Endothelial cell of umbilical vein (primary cell): ENCODE results near the gene ATAD3A. TPM values are rescaled to one million over a fixed set of nuclear protein-coding genes. Genes with fewer than 3 reads are reported as not detected.

Experiments
- BruUV-seq: library from RNA; stranded (reverse); fragments of 400-500 nt; replicated peaks from 2 replicates; lab custom pipeline; 2021; lab: Mats Ljungman, UMichigan
- CTCF ChIA-PET: fragments of 300-600, 350-600 bp; sonication (Branson Sonifier 250); formaldehyde crosslinking; loops from one replicate; lab custom pipeline; 2021; ENCODE audit warnings: antibody characterized with exemption, inconsistent platforms; lab: Charles Lee
- POLR2A ChIA-PET: fragments of 300-600, 350-600 bp; sonication (Branson Sonifier 250); formaldehyde crosslinking; loops from one replicate; lab custom pipeline; 2021; ENCODE audit warnings: antibody characterized with exemption, inconsistent platforms; lab: Charles Lee
- DNase-seq: peaks from one replicate; pipeline ENCODE4 v3.0.0-alpha.2; 2011; ENCODE audit warnings: low read depth, low spot score
- FAIRE-seq: peaks from 2 replicates; lab custom pipeline; 2011; peaks lifted over from hg19 to GRCh38; lab: Jason Lieb, UNC
- H2AFZ ChIP-seq: 2 replicates; pipeline ENCODE4 v1.6.0; 2012; ENCODE audit warnings: low read depth, low read length, control low read depth, inconsistent platforms
- H3K27ac ChIP-seq: 2 replicates; pipeline ENCODE4 v1.5.1; 2011; ENCODE audit warnings: low read depth, mild to moderate bottlenecking, control low read depth, low read length, moderate library complexity; ENCODE audit not compliant: insufficient read depth
- H3K27me3 ChIP-seq, 2 experiments: 2 replicates each; pipeline versions ENCODE4 v1.6.0 to v1.6.1; 2011; ENCODE audit warnings: low read length in 2 of 2, mixed read lengths in 1 of 2; ENCODE audit not compliant: control insufficient read depth in 2 of 2, insufficient read depth in 2 of 2
- H3K36me3 ChIP-seq, 2 experiments: 2 replicates in 1 of 2; 3 replicates in 1 of 2; pipeline ENCODE4 v1.5.1; 2011; ENCODE audit warnings: low read length in 2 of 2, mild to moderate bottlenecking in 1 of 2, moderate library complexity in 1 of 2; ENCODE audit not compliant: control insufficient read depth in 2 of 2, insufficient read depth in 2 of 2; ENCODE audit errors: extremely low read depth in 1 of 2
- H3K4me1 ChIP-seq: 3 replicates; pipeline ENCODE4 v1.5.1; 2011; ENCODE audit warnings: mild to moderate bottlenecking, low read length; ENCODE audit not compliant: control insufficient read depth, insufficient read depth; ENCODE audit errors: extremely low read depth
- H3K4me2 ChIP-seq: 2 replicates; pipeline ENCODE4 v1.6.1; 2011; ENCODE audit warnings: low read length, control low read depth, mixed read lengths; ENCODE audit not compliant: insufficient read depth
- H3K4me3 ChIP-seq, 3 experiments: fragments of 200-600 bp in 1 of 3; sonication (generic), shearing (Covaris generic) in 1 of 3; replicated peaks in 1 of 3; 2 replicates each; pipeline ENCODE4 v1.5.1; 2011 to 2016; ENCODE audit warnings: control low read depth in 3 of 3, low read length in 3 of 3, mild to moderate bottlenecking in 2 of 3, inconsistent platforms in 1 of 3, low read depth in 1 of 3, moderate library complexity in 1 of 3; ENCODE audit not compliant: insufficient read depth in 1 of 3
- H3K79me2 ChIP-seq: 2 replicates; pipeline ENCODE4 v1.6.0; 2012; ENCODE audit warnings: low read length, inconsistent platforms; ENCODE audit not compliant: control insufficient read depth, insufficient read depth
- H3K9ac ChIP-seq: replicated peaks from 2 replicates; pipeline ENCODE3; 2011; ENCODE audit warnings: low read length, control low read depth; ENCODE audit not compliant: insufficient read depth; ENCODE audit errors: extremely low read depth
- H3K9me1 ChIP-seq: replicated peaks from 3 replicates; pipeline ENCODE4 v1.6.0; 2011; ENCODE audit warnings: mild to moderate bottlenecking, low read length; ENCODE audit not compliant: control insufficient read depth, insufficient read depth; ENCODE audit errors: extremely low read depth
- H3K9me3 ChIP-seq: replicated peaks from 2 replicates; pipeline ENCODE4 v1.5.1; 2012; ENCODE audit warnings: low read length, inconsistent platforms; ENCODE audit not compliant: control insufficient read depth, insufficient read depth
- H4K20me1 ChIP-seq: replicated peaks from 2 replicates; pipeline ENCODE3; 2011; ENCODE audit warnings: mild to moderate bottlenecking, low read length; ENCODE audit not compliant: control insufficient read depth, insufficient read depth; ENCODE audit errors: extremely low read depth
- CTCF ChIP-seq, 2 donors: IDR thresholded peaks; 1 replicate in 1 of 2; 2 replicates in 1 of 2; pipeline ENCODE4 v1.5.1; 2011; ENCODE audit warnings: low read length in 2 of 2, mild to moderate bottlenecking in 2 of 2, moderate library complexity in 2 of 2, control low read depth in 1 of 2, inconsistent platforms in 1 of 2, low read depth in 1 of 2; ENCODE audit not compliant: insufficient read depth in 1 of 2; ENCODE audit errors: extremely low read depth in 1 of 2
- EZH2 ChIP-seq: IDR thresholded peaks from 2 replicates; pipeline ENCODE4 v1.6.1; 2012; ENCODE audit warnings: borderline replicate concordance, low read depth, mild to moderate bottlenecking, moderate library complexity, low read length, inconsistent platforms; ENCODE audit not compliant: severe bottlenecking
- FOS ChIP-seq: IDR thresholded peaks from 2 replicates; pipeline ENCODE4 v1.6.1; 2011; ENCODE audit warnings: mild to moderate bottlenecking, low read length, moderate library complexity, borderline replicate concordance; ENCODE audit not compliant: insufficient read depth
- GATA2 ChIP-seq: IDR thresholded peaks from 2 replicates; pipeline ENCODE4 v1.7.0; 2011; ENCODE audit warnings: low read depth, mild to moderate bottlenecking, moderate library complexity, mixed read lengths, low read length; ENCODE audit not compliant: insufficient read length, insufficient read depth
- JUN ChIP-seq: IDR thresholded peaks from 2 replicates; pipeline ENCODE4 v1.6.1; 2011; ENCODE audit warnings: borderline replicate concordance, low read depth; ENCODE audit not compliant: insufficient read length, insufficient read depth
- MAX ChIP-seq: IDR thresholded peaks from 2 replicates; pipeline ENCODE4 v1.6.1; 2011; ENCODE audit not compliant: insufficient read depth, insufficient read length
- MYC ChIP-seq: IDR thresholded peaks from one replicate; pipeline ENCODE4 v1.6.1; 2011; ENCODE audit warnings: mild to moderate bottlenecking, low read depth, low read length
- POLR2A ChIP-seq: IDR thresholded peaks from 2 replicates; pipeline ENCODE4 v1.6.1; 2012; ENCODE audit warnings: low read depth, mild to moderate bottlenecking, control low read depth, low read length
- POLR2AphosphoS5 ChIP-seq: IDR thresholded peaks from 2 replicates; pipeline ENCODE4 v1.6.1; 2012; ENCODE audit warnings: low read depth, mild to moderate bottlenecking, control low read depth, low read length, moderate library complexity; ENCODE audit not compliant: insufficient read depth
- dilution Hi-C: fragments of 300-500 bp; cut with MboI; formaldehyde crosslinking; loops from one replicate; pipeline ENCODE4 v1.15.0; 2019; ENCODE audit warnings: low sequenced_read_pairs; ENCODE audit not compliant: extremely low pct_ligation_motif_present
- intact Hi-C: fragments of 100-400 bp; cut with micrococcal nuclease; formaldehyde crosslinking; loops from one replicate; pipeline ENCODE4 v1.10.0; 2022
- polyA plus RNA-seq, 4 experiments: library from polyadenylated mRNA; depleted of rRNA in 3 of 4; stranded (reverse) in 3 of 4; unstranded in 1 of 4; fragments of >200 nt; gene quantifications; 2 replicates each; pipeline versions ENCODE4 v1.2.1 to v1.2.3, GENCODE V29; 2011 to 2012; ENCODE audit warnings: missing spikeins in 1 of 4
- total RNA-seq: library from RNA; stranded (reverse); gene quantifications from 2 replicates; pipeline ENCODE4 v1.2.3, GENCODE V29; 2021

ATAD3A gene
- total and polyA plus RNA-seq, 2 donors (not counting 3 experiments of a cell fraction or from before 2014, with no cell fraction given), result 24.9 to 55.2 TPM

GRCh38 chr1:1490633-1491230 lies 21.2 kb upstream of the ATAD3A start:
- CTCF ChIA-PET, result interaction anchor here (1.3 kb wide), 1 partner anchor 15 kb away, joined by 3 read pairs; no protein-coding TSS in a partner anchor

More at GRCh38 chr1:1490633-1491230, 21.2 kb upstream of the ATAD3A start:
- no TSS peak for BruUV-seq
- no peaks in the 10 kb centered on the region for H4K20me1 ChIP-seq
- TF ChIP-seq POLR2A (no peak), FOS (no peak), MYC (no peak), EZH2 (no peak), CTCF (IDR thresholded peaks at IDR 0.05; ENCODE audit: extremely low read depth in 1 of 2, insufficient read depth in 1 of 2, low read depth in 1 of 2, low read length in 2 of 2) (no peak), GATA2 (no peak), MAX (no peak), POLR2AphosphoS5 (no peak), JUN (no peak)
- intact Hi-C loops, result no loop called here
- FAIRE-seq (no peak), DNase-seq (no peak)
- no peak overlapping the region for H2AFZ ChIP-seq
- no peak overlapping the region for H3K4me3 ChIP-seq
- POLR2A ChIA-PET, result no interaction called here
- H3K36me3 ChIP-seq, result peaks cover 7 to 24% of the 10 kb centered on the region in 2 experiments
- H3K27me3 ChIP-seq, result no peaks in the 10 kb centered on the region
- no peaks in the 10 kb centered on the region for H3K9me3 ChIP-seq
- no peak overlapping the region for H3K27ac ChIP-seq
- H3K9ac ChIP-seq, result no peak overlapping the region
- dilution Hi-C loops, result no loop called here
- no peaks in the 10 kb centered on the region for H3K79me2 ChIP-seq
- H3K4me1 ChIP-seq, result no peaks in the 10 kb centered on the region
- H3K9me1 ChIP-seq, result no peaks in the 10 kb centered on the region
- no peak overlapping the region for H3K4me2 ChIP-seq
